ENCODE results near the gene EFCAB5.
A peak's percentile ranks its signal among the peaks of the same experiment; 100 is the strongest.

The EFCAB5 gene

DNA sequence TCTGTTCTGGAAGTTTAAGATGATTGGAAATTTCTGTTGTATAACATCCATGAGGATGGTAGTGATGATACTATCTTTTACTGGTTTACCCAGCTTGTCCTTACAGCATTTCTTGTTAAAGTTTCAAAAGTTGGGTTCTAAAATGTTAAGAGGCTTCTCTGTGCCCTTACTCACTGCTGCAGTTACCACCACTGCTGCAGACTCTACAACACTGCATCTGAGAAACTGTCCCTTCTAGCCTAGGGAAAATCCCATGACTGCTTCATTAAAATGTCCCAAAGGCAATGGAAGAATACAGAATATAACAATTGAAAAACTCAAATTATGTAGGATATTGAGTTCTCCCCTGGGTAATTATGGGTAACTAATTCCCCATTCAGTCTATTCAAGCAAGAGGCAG, 171.4 kb downstream of the EFCAB5 start:
- Histone ChIP-seq H3K27me3 (ENCODE audit: control insufficient read depth, insufficient read depth, low read length) (no peaks in the 10 kb centered on the region), H3K4me1 (peaks cover 2% of the 10 kb centered on the region), H3K4me2 (ENCODE audit: low read length) (no peak overlapping the region), H3K27ac (no peak overlapping the region), H2AFZ (no peak overlapping the region), H3K79me2 (peaks cover 9% of the 10 kb centered on the region), H3K9me3 (ENCODE audit: control insufficient read depth, low read length) (no peaks in the 10 kb centered on the region), H3K36me3 (ENCODE audit: control insufficient read depth, insufficient read depth, low read length) (no peaks in the 10 kb centered on the region), H3K4me3 (ENCODE audit: low read depth, low read length) (no peak overlapping the region), H3K9ac (no peak overlapping the region)
- TF ChIP-seq, protein P1, sequence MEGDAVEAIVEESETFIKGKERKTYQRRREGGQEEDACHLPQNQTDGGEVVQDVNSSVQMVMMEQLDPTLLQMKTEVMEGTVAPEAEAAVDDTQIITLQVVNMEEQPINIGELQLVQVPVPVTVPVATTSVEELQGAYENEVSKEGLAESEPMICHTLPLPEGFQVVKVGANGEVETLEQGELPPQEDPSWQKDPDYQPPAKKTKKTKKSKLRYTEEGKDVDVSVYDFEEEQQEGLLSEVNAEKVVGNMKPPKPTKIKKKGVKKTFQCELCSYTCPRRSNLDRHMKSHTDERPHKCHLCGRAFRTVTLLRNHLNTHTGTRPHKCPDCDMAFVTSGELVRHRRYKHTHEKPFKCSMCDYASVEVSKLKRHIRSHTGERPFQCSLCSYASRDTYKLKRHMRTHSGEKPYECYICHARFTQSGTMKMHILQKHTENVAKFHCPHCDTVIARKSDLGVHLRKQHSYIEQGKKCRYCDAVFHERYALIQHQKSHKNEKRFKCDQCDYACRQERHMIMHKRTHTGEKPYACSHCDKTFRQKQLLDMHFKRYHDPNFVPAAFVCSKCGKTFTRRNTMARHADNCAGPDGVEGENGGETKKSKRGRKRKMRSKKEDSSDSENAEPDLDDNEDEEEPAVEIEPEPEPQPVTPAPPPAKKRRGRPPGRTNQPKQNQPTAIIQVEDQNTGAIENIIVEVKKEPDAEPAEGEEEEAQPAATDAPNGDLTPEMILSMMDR (IDR thresholded peaks at IDR 0.05): no peak

- Histone ChIP-seq H3K9me3 (ENCODE audit: control insufficient read depth, low read length) (no peaks in the 10 kb centered on the region), H3K4me3 (ENCODE audit: low read depth, low read length) (no peak overlapping the region), H3K27ac (no peak overlapping the region), H3K36me3 (ENCODE audit: control insufficient read depth, insufficient read depth, low read length) (no peaks in the 10 kb centered on the region), H3K27me3 (ENCODE audit: control insufficient read depth, insufficient read depth, low read length) (no peaks in the 10 kb centered on the region), H3K9ac (no peak overlapping the region), H3K79me2 (peaks cover 12% of the 10 kb centered on the region), H2AFZ (no peak overlapping the region), H3K4me1 (peaks cover 2% of the 10 kb centered on the region), H3K4me2 (ENCODE audit: low read length) (no peak overlapping the region)
- TF ChIP-seq, protein P1 (IDR thresholded peaks at IDR 0.05): no peak
Measured at GRCh38 chr17:30113213-30113612, 171.8 kb downstream of the EFCAB5 start.

DNA sequence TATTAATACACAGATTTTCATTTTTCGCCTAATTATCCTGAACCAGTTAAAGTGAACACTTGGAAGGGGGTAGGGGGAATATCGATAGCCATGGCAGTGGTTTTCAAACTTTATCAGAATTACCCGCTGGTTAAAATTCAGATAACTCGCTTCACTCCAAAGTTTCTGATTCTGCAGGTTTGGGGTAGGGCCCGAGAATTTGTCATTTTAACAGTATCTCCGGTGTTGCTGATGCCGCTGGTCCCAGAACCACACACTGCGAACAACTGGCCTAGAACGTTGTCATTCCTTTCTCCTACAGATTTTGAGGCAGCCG, 174.9 kb downstream of the EFCAB5 start:
- H3K9me3 ChIP-seq (ENCODE audit: control insufficient read depth, low read length): no peaks in the 10 kb centered on the region
- H3K27me3 ChIP-seq (ENCODE audit: control insufficient read depth, insufficient read depth, low read length): no peaks in the 10 kb centered on the region
- H3K4me1 ChIP-seq: peaks cover 2% of the 10 kb centered on the region
- peak overlapping the region; percentile 99 for H3K27ac ChIP-seq
- TF ChIP-seq, protein P1 (IDR thresholded peaks at IDR 0.05): no peak
- peak overlapping the region; percentile 96 for H3K4me3 ChIP-seq (ENCODE audit: low read depth, low read length)
- H2AFZ ChIP-seq: peak overlapping the region; percentile 86
- H3K4me2 ChIP-seq (ENCODE audit: low read length): peak overlapping the region; percentile 96
- no peaks in the 10 kb centered on the region for H3K36me3 ChIP-seq (ENCODE audit: control insufficient read depth, insufficient read depth, low read length)
- peaks cover 21% of the 10 kb centered on the region for H3K79me2 ChIP-seq
- H3K9ac ChIP-seq: peak overlapping the region; percentile 93

- no peaks in the 10 kb centered on the region for H3K36me3 ChIP-seq (ENCODE audit: control insufficient read depth, insufficient read depth, low read length)
- no peaks in the 10 kb centered on the region for H3K9me3 ChIP-seq (ENCODE audit: control insufficient read depth, low read length)
- peak within 1 kb of the TSS; percentile 99 for H3K27ac ChIP-seq
- H3K27me3 ChIP-seq (ENCODE audit: control insufficient read depth, insufficient read depth, low read length): no peaks in the 10 kb centered on the region
- TF ChIP-seq, protein P1 (IDR thresholded peaks at IDR 0.05): no peak
- peak within 1 kb of the TSS; percentile 86 for H2AFZ ChIP-seq
- peak within 1 kb of the TSS; percentile 96 for H3K4me2 ChIP-seq (ENCODE audit: low read length)
- peaks cover 21% of the 10 kb centered on the region for H3K79me2 ChIP-seq
- H3K4me3 ChIP-seq (ENCODE audit: low read depth, low read length): peak within 1 kb of the TSS; percentile 96
- H3K9ac ChIP-seq: peak within 1 kb of the TSS; percentile 93
- H3K4me1 ChIP-seq: peaks cover 2% of the 10 kb centered on the region
Measured at GRCh38 chr17:30116661-30117551, 175.5 kb downstream of the EFCAB5 start, which contains the start of gene NSRP1. Gene NSRP1 (plus strand): TSS chr17:30116816. CDS start chr17:30116844, 28 bp downstream.
